Activated naive CD8-positive, alpha-beta T cell (primary cell): Measurements from ENCODE around the gene ATF3.
"Not testable (repeated sequence)": the region's sequence is repeated elsewhere in the genome, so short reads cannot be mapped to it uniquely, and the experiment has no call there.

Source experiments
- H3K27ac Mint-ChIP-seq: one replicate; pipeline ENCODE4 v1.8.0; 2021; ENCODE audit warnings: mixed read lengths
- H3K27me3 Mint-ChIP-seq: one replicate; pipeline ENCODE4 v1.8.0; 2021; ENCODE audit warnings: mixed read lengths
- H3K36me3 Mint-ChIP-seq: one replicate; pipeline ENCODE4 v1.8.0; 2021; ENCODE audit warnings: mixed read lengths
- H3K4me1 Mint-ChIP-seq: one replicate; pipeline ENCODE4 v1.8.0; 2021; ENCODE audit warnings: low read depth, mixed read lengths
- H3K4me3 Mint-ChIP-seq: one replicate; pipeline ENCODE4 v1.8.0; 2021; ENCODE audit warnings: mild to moderate bottlenecking, mixed read lengths
- H3K9me3 Mint-ChIP-seq: one replicate; pipeline ENCODE4 v1.8.0; 2021; ENCODE audit warnings: low read depth, mixed read lengths

ATF3 gene

GRCh38 chr1:212624976-212625501, 16.5 kb downstream of the ATF3 start:
- Mint-ChIP-seq H3K9me3 (no peaks in the 10 kb centered on the region), H3K27me3 (peaks cover 2% of the 10 kb centered on the region), H3K27ac (no peak overlapping the region), H3K36me3 (peaks cover 12% of the 10 kb centered on the region), H3K4me1 (peaks cover 19% of the 10 kb centered on the region), H3K4me3 (no peak overlapping the region)

DNA sequence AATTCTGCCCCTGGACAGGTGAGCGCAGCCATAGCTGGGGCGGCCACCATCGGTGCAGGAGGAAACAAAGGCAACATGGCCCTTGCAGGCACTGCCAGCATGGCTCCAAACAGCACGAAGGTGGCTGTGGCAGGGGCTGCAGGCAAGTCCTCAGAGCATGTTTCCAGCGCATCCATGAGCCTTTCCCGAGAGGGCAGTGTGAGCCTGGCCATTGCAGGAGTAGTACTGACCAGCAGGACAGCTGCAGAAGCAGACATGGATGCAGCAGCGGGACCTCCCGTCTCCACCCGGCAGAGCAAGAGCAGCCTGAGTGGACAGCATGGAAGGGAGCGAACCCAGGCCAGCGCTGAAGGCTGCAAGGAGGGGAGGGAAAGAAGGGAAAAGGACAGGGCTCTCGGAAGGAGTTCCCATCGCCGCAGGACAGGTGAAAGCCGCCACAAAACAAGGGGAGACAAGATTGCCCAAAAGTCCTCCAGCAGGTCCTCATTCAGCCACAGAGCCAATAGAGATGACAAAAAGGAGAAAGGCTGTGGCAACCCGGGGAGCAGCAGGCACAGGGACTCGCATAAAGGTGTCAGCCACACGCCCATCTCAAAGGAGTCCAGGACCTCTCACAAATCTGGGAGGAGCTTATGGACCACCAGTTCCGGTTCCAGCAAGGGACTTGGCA, 17.4 kb downstream of the ATF3 start:
- Mint-ChIP-seq H3K27ac (no peak overlapping the region), H3K36me3 (peaks cover 7% of the 10 kb centered on the region), H3K27me3 (peaks cover 2% of the 10 kb centered on the region), H3K4me1 (peaks cover 17% of the 10 kb centered on the region), H3K4me3 (no peak overlapping the region), H3K9me3 (no peaks in the 10 kb centered on the region)

- Mint-ChIP-seq H3K4me3 (no peak overlapping the region), H3K27me3 (peaks cover 2% of the 10 kb centered on the region), H3K4me1 (no peaks in the 10 kb centered on the region), H3K9me3 (no peaks in the 10 kb centered on the region), H3K27ac (no peak overlapping the region), H3K36me3 (no peaks in the 10 kb centered on the region)
These were observed 19.5 kb downstream of the ATF3 start for GRCh38 chr1:212628046-212628445.

- no peaks in the 10 kb centered on the region for H3K36me3 Mint-ChIP-seq
- no peak overlapping the region for H3K27ac Mint-ChIP-seq
These were observed 20.4 kb downstream of the ATF3 start for GRCh38 chr1:212628813-212629415.

DNA sequence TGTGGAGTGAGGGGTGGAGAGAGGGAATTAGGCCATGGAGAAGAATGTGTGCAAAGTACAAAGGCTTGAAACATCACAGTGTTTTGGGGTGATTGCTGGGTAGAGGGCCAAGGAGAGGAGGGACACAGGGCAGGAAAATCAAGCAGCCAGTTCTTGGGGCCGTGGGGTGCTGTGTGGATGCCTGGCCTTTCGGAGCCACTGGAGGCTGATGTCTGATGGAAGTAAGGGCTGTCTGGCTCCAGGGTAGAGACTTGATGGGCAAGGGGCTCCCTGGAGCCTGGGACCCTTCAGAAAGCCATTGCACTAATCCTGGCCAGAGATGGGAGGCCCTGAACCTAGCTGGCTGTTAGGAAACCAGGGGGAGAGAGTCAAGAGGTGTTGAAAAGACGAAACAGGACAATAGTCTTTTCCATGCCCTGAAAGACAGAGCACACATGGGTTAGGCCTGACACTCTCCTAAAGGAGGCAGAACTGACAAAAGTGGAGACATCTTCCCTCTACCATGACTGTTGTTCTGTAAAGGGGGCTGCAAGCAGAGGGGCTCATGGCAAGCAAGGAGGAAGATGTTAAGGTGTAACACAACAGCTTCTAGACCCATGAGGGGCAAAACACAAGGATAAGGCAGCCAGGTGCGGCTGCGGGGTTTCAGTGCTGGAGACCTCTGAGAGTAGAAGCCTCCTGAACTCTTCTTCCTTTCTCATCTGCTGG, 21.0 kb downstream of the ATF3 start:
- peaks cover 2% of the 10 kb centered on the region for H3K27me3 Mint-ChIP-seq

More at GRCh38 chr1:212628813-212629415, 20.4 kb downstream of the ATF3 start:
- Mint-ChIP-seq H3K9me3 (no peaks in the 10 kb centered on the region), H3K4me3 (no peak overlapping the region), H3K4me1 (no peaks in the 10 kb centered on the region), H3K27me3 (peaks cover 2% of the 10 kb centered on the region)

GRCh38 chr1:212630158-212630900, 21.8 kb downstream of the ATF3 start:
- Mint-ChIP-seq H3K36me3 (peaks cover 5% of the 10 kb centered on the region), H3K4me3 (no peak overlapping the region), H3K9me3 (no peaks in the 10 kb centered on the region)

More for the DNA sequence above, 21.0 kb downstream of the ATF3 start:
- H3K4me3 Mint-ChIP-seq = no peak overlapping the region
- H3K36me3 Mint-ChIP-seq = peaks cover 3% of the 10 kb centered on the region
- no peaks in the 10 kb centered on the region for H3K9me3 Mint-ChIP-seq
- H3K27ac Mint-ChIP-seq = no peak overlapping the region
- H3K4me1 Mint-ChIP-seq = peaks cover 2% of the 10 kb centered on the region

GRCh38 chr1:212633161-212633560, 24.6 kb downstream of the ATF3 start:
- Mint-ChIP-seq H3K4me1 (peaks cover 32% of the 10 kb centered on the region), H3K36me3 (peaks cover 5% of the 10 kb centered on the region), H3K4me3 (no peak overlapping the region), H3K27ac (no peak overlapping the region), H3K27me3 (no peaks in the 10 kb centered on the region), H3K9me3 (no peaks in the 10 kb centered on the region)

More at GRCh38 chr1:212630158-212630900, 21.8 kb downstream of the ATF3 start:
- Mint-ChIP-seq H3K27ac (no peak overlapping the region), H3K27me3 (no peaks in the 10 kb centered on the region), H3K4me1 (peaks cover 9% of the 10 kb centered on the region)

DNA sequence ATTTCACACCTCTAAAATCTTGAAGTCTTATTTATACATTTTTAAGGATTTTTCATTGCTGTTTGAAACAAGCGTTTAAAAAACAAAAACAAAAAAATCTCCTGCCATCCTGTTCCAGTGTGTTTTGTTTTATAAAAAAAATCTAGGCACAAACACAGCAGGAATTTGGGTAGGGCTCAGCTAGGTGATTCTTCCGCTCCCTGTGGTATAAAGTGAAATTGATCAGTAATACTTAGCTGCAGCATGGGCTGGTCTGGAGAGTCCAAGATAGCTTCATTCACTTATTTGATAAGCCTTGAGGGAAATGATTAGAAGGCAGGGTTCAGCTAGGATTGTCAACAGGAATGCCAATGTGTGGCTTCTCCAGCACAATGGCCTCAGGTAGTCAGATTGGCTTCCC, 25.7 kb downstream of the ATF3 start:
- no peaks in the 10 kb centered on the region for H3K9me3 Mint-ChIP-seq
- H3K4me3 Mint-ChIP-seq = no peak overlapping the region
- peaks cover 5% of the 10 kb centered on the region for H3K36me3 Mint-ChIP-seq
- H3K27ac Mint-ChIP-seq = no peak overlapping the region
- H3K4me1 Mint-ChIP-seq = peaks cover 34% of the 10 kb centered on the region
- H3K27me3 Mint-ChIP-seq = no peaks in the 10 kb centered on the region

- H3K36me3 Mint-ChIP-seq = peaks cover 5% of the 10 kb centered on the region
- peak overlapping the region; percentile 88 for H3K27ac Mint-ChIP-seq
- peaks cover 34% of the 10 kb centered on the region for H3K4me1 Mint-ChIP-seq
- H3K9me3 Mint-ChIP-seq = no peaks in the 10 kb centered on the region
- no peaks in the 10 kb centered on the region for H3K27me3 Mint-ChIP-seq
- no peak overlapping the region for H3K4me3 Mint-ChIP-seq
These were observed 26.6 kb downstream of the ATF3 start for GRCh38 chr1:212635141-212635631.

- Mint-ChIP-seq H3K4me1 (peaks cover 34% of the 10 kb centered on the region), H3K4me3 (no peak overlapping the region), H3K36me3 (peaks cover 5% of the 10 kb centered on the region), H3K27me3 (peaks cover 2% of the 10 kb centered on the region), H3K9me3 (peaks cover 4% of the 10 kb centered on the region), H3K27ac (peak overlapping the region; percentile 81)
These were observed 29.3 kb downstream of the ATF3 start for GRCh38 chr1:212637902-212638301.

- Mint-ChIP-seq H3K27me3 (peaks cover 2% of the 10 kb centered on the region), H3K36me3 (peaks cover 5% of the 10 kb centered on the region), H3K4me3 (no peak overlapping the region), H3K27ac (no peak overlapping the region), H3K4me1 (peaks cover 34% of the 10 kb centered on the region), H3K9me3 (peaks cover 4% of the 10 kb centered on the region)
These were observed 30.1 kb downstream of the ATF3 start for GRCh38 chr1:212638492-212639151.

DNA sequence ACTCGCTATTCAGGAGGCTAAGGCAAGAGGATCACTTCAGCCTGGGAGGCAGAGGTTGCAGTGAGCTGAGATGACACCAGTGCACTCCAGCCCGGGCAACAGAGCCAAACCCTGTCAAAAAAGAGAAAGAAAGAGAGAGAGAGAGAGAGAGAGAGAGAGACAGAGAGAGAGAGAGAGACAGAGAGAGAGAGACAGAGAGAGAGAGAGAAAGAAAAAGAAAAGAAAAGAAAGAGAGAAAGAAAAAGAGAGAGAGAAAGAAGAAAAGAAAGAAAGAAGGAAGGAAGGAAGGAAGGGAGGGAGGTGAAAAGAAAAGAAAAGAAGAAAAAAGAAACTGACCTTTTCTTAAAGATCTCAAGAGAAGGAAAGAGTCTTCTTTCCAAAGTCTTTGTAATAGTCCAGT, 31.0 kb downstream of the ATF3 start:
- not testable (repeated sequence) for H3K36me3 Mint-ChIP-seq, H3K27me3 Mint-ChIP-seq, H3K9me3 Mint-ChIP-seq, H3K4me3 Mint-ChIP-seq, H3K27ac Mint-ChIP-seq
- peaks cover 33% of the 10 kb centered on the region for H3K4me1 Mint-ChIP-seq

- no peak overlapping the region for H3K4me3 Mint-ChIP-seq
- no peaks in the 10 kb centered on the region for H3K36me3 Mint-ChIP-seq
- peaks cover 2% of the 10 kb centered on the region for H3K27me3 Mint-ChIP-seq
- H3K4me1 Mint-ChIP-seq = peaks cover 25% of the 10 kb centered on the region
- no peak overlapping the region for H3K27ac Mint-ChIP-seq
- H3K9me3 Mint-ChIP-seq = peaks cover 4% of the 10 kb centered on the region
These were observed 31.8 kb downstream of the ATF3 start for GRCh38 chr1:212640223-212640878.

DNA sequence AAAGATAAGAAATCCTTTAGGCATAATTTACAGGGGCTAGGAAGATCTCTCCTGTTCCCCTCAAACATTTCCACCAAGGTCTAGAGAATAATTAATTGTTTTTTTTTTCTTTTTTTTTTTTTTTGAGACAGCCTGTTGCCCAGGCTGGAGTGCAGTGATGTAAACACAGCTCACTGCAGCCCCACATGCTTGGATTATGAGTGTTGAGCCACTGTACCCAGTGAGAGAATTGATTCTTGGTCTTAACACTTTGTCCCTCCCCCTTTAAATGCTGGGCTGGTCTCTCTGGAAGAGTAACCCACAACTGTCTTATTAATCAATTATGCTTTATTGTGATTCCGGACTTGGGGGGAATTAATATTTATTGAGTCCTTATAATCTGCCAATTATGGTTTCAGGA, 33.4 kb downstream of the ATF3 start:
- H3K4me1 Mint-ChIP-seq = peaks cover 9% of the 10 kb centered on the region
- peaks cover 4% of the 10 kb centered on the region for H3K9me3 Mint-ChIP-seq
- no peaks in the 10 kb centered on the region for H3K36me3 Mint-ChIP-seq
- H3K27ac Mint-ChIP-seq = no peak overlapping the region
- peaks cover 2% of the 10 kb centered on the region for H3K27me3 Mint-ChIP-seq
- no peak overlapping the region for H3K4me3 Mint-ChIP-seq
